Mammary epithelial cell (primary cell): ENCODE data around the gene FRS2.

Experiments used
- EZH2 ChIP-seq: IDR thresholded peaks from 2 replicates; pipeline ENCODE4 v1.6.1; 2012; ENCODE audit warnings: low read length, inconsistent platforms, borderline replicate concordance
- TF ChIP-seq, protein P1 (sequence below), 2 donors: IDR thresholded peaks in 1 of 2; conservative IDR thresholded peaks in 1 of 2; 2 replicates each; pipeline ENCODE4 v1.5.1; 2011 to 2012; ENCODE audit warnings: inconsistent platforms in 2 of 2, low read length in 2 of 2, mild to moderate bottlenecking in 2 of 2, control low read depth in 1 of 2, low read depth in 1 of 2; ENCODE audit not compliant: insufficient read depth in 1 of 2; ENCODE audit errors: extremely low read depth in 1 of 2

DNA sequence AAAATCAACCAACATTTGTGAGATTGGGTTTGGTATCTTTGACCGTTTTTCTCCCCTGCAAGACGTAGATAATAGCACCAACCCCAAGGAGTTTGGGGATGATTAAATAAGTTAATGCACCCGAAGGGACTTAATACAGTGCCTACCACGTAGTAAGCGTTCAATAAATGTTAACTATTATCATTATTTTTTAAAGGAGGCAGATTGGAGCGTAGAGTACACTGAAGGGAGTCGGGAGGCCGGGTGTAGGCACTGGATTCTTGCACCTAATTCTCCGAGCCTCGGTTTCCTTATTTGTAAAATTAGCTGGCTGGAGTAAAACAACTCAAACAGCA is 367 bp upstream of the FRS2 start:
- TF ChIP-seq EZH2: no peak
- TF ChIP-seq, protein P1, sequence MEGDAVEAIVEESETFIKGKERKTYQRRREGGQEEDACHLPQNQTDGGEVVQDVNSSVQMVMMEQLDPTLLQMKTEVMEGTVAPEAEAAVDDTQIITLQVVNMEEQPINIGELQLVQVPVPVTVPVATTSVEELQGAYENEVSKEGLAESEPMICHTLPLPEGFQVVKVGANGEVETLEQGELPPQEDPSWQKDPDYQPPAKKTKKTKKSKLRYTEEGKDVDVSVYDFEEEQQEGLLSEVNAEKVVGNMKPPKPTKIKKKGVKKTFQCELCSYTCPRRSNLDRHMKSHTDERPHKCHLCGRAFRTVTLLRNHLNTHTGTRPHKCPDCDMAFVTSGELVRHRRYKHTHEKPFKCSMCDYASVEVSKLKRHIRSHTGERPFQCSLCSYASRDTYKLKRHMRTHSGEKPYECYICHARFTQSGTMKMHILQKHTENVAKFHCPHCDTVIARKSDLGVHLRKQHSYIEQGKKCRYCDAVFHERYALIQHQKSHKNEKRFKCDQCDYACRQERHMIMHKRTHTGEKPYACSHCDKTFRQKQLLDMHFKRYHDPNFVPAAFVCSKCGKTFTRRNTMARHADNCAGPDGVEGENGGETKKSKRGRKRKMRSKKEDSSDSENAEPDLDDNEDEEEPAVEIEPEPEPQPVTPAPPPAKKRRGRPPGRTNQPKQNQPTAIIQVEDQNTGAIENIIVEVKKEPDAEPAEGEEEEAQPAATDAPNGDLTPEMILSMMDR (conservative IDR thresholded peaks at IDR 0.05 in 1 of 2, IDR thresholded peaks at IDR 0.05 in 1 of 2; ENCODE audit: extremely low read depth in 1 of 2, insufficient read depth in 1 of 2, low read depth in 1 of 2, low read length in 2 of 2): no peak
